GM21737 (cell line): ENCODE measurements around the gene OR52L1.

Source experiments
- ATAC-seq: cut with Tn5 transposase; IDR thresholded peaks from one replicate; pipeline ENCODE4 v1.9.1; 2021; ENCODE audit warnings: mild to moderate bottlenecking, moderate library complexity; ENCODE audit not compliant: unreplicated experiment

Gene OR52L1

DNA sequence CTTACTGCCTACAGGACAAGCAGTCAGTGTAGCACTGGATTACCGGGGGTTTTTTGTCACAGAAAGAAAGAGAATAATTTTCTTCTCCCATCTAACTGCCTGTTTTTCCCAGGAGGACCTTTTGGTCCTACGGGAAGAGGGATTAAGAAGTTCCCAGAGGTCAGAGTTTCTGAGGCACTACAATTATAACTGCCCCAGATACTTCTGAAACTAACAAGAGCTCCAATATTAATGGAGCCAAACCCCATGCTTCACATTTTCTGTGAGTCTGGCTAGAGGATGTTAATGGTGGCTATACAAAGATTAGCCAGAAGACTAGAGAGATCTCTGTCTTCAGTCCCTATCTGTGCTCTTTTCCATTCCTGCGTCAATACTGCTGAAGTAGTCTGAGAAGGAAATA lies 44.8 kb downstream of the OR52L1 start, which contains the start of gene OR56A3:
TSS of gene OR56A3 (plus strand) at position 301 of the 400 bp plus-strand sequence. CDS start 5,096 bp downstream, outside the sequence.
- ATAC-seq: no peak

DNA sequence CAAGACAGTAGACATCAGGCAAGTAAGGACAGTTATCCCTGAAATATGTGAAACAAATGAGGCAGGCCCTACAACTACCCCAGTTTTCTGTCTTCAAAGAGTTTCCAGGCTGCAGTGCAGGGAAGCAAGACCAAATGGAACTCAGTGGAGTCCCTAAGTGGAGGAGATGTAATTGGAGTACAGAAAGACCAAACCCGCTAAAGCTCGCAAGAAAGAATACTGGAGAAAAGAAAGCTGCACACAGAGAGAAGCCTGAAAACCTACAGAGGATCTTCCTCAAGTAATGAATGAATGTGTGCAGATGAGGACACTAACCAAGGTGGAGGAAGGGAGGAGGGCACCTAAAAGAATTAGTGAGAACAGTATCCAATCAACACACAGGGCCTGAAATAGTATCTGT lies 46.0 kb downstream of the OR52L1 start:
- ATAC-seq: no peak

DNA sequence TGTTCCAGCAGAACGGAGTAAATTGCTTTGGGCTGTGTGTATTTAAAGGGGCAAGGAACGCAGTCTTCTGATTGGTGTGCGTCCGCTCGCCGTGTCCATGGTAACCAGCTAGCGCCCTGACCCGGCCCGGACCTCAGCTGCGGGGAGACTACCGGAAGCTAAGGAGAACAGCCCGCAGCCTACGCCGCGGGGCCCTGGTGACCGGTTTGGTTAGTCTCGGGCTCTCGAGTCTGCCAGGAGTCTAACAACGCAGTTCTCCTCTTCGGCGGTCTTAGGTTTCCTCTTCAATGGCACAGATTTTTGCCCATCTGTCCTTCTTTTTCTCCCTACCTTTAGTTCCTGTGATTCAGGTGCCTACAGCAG lies 48.2 kb downstream of the OR52L1 start:
- ATAC-seq: no peak

GRCh38 chr11:5937868-5938602 lies 48.8 kb downstream of the OR52L1 start:
- ATAC-seq: no peak
